Activated naive CD8-positive, alpha-beta T cell treated with anti-CD3 and anti-CD28 coated beads, Interleukin-2, amount 50 U/mL, for 16 hours (primary cell): ENCODE results near the gene SLC32A1.

Source experiments
- DNase-seq: peaks from one replicate; pipeline ENCODE4 v3.0.0-alpha.2; 2020; ENCODE audit warnings: low read depth, low spot score

Gene SLC32A1, protein sequence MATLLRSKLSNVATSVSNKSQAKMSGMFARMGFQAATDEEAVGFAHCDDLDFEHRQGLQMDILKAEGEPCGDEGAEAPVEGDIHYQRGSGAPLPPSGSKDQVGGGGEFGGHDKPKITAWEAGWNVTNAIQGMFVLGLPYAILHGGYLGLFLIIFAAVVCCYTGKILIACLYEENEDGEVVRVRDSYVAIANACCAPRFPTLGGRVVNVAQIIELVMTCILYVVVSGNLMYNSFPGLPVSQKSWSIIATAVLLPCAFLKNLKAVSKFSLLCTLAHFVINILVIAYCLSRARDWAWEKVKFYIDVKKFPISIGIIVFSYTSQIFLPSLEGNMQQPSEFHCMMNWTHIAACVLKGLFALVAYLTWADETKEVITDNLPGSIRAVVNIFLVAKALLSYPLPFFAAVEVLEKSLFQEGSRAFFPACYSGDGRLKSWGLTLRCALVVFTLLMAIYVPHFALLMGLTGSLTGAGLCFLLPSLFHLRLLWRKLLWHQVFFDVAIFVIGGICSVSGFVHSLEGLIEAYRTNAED

DNA sequence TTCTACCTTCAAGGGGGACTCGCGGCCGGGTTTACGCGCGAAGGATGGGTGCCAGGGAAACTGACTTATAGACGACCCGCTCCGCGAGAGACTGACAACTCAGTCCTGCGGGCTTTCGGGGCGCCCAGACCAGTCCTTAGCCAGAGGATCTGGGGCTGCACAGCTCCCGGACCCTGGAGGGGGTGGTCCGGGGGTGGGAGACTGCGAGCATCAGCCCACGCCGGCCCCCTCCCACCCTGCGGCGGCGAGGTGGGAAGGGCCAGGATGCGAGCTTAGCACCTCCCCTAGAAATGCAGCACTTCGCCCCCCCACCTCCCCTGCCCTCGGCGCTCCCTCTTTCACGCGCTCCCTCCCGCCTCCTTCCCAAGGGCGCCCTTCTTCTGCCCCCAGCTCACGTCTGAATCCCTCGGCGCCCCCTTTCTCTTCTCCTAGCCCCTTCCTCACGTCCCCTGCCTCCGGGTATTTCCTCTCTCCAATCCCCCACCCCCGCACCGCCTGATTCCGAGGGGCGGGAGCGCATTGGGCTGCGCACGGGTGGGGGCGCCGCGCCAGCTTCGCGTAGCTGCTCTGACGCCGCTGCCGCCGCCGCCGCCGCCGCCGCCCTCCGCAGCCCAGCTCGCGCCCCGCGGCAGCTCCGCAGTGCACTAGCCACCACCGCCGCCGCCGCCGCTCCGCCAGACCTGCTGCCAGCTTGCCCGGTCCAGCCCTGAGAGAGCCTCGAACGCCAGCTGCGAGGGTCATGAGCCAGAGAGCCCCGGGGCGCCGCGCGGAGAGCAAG, at the start of gene SLC32A1:
SLC32A1 (plus strand) TSS at position 639 of the 778 bp plus-strand sequence. CDS start 239 bp downstream, outside the sequence.
- no peak for DNase-seq

DNA sequence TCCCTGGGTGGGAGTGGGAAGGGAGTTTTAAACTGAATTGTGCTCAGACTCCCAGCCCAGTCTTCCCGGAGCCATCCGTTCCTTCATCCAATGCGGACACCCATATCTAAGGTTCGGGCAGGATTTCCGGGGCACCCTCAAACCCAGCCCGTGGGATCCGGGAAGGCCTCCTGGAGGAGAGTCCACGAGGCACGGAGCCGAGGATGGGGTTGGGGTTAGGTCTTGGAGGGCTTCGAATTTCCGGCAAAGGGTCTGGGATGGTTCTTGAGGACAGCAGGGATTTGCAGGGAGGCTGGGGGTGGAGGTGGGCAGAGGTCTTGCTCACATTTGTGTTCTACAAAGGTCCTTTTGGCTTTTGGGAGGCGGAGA, 49.5 kb upstream of the SLC32A1 start:
- no peak for DNase-seq

DNA sequence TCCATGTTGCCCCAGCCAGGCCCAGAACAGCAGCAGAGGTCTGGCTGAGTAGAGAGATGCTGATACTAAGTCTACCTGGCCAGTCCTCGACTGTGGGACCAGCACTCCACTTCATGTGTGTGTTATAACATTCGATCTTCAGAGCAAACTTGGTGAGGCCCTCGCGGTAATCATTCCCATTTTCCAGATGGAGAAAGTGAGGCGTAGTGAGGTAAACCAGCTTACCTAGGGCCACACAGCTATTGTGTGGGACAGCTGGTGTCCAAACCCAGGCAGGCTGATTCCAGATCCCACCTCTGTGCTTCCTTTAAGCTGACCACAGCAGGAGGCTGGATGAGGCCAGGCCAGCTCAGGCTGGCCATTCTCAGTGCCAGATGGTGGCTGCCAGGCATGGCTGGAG, 47.7 kb upstream of the SLC32A1 start:
- DNase-seq = no peak

- no peak for DNase-seq
Observed at GRCh38 chr20:38680500-38681306, 43.6 kb upstream of the SLC32A1 start.

- no peak for DNase-seq
Observed at GRCh38 chr20:38685271-38685670, 39.0 kb upstream of the SLC32A1 start.

GRCh38 chr20:38685853-38686473, 38.3 kb upstream of the SLC32A1 start:
- no peak for DNase-seq

DNA sequence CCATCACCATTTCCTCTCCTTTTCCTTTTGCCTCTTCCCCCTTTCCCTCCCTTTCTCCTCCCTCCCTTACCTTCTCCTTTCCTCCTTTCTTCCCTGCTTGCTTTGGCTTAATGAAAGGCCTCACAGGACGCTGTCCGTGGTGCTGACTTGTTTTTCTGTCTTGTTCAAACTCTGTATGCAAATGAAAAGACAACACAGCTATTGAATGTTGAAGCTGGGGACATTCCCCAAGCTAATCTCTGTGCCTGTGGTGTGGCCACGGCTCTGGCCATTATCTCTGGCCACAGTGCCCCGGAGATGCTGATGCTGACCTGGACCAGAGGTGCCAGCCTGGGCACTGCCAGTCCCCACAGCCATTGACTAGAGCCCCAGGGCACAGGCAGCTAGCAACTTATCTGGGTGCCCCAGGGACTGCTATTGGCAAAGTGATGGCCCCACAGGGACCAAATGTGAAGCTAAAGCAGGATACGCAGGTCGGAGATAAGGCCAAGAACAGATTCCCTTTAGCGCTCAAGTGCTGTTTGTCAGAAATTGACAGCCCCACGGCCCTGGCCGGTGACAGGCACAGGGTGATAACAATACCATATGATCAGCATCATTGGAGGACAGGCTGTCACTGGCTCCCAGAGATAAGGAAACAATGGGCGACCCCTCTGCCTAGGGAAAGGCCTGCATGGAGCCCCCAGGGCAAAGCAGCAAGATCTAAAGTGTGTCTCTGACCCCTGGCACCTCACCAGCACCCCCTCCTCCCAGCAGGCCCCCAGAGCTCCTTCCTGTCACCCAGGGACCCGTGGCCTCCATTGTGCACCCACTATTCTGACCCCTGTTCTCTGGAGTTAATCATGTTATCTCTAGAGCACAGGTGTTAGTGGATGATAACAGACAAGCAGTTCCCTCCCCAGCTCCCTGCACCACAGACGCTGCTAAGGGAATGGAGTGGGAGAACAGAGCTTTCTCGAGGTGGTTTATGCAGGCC, 31.6 kb upstream of the SLC32A1 start:
- DNase-seq = no peak

DNA sequence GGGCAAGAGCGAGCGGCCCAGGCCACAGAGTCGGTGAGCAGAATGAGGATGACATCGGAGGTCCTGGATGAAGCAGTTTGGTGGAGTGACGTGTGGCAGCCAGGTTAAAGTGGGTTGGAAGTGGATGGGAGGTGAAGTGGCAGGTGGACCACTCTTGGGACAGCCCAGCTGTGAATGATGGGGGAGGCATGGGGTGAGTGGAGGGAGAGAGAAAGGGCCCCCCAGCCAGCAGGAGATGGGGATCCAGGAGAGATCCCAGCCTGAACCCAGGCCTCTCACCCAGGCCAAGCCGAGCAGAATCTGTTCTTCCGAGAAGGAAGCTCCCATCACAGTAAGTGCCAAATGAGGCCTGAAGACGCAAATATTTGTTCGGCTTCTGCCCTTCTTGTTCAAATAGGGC, 27.0 kb upstream of the SLC32A1 start:
- DNase-seq = no peak

- DNase-seq = no peak
Observed at GRCh38 chr20:38698541-38698940, 25.7 kb upstream of the SLC32A1 start.

GRCh38 chr20:38700141-38700540, 24.1 kb upstream of the SLC32A1 start:
- no peak for DNase-seq

DNA sequence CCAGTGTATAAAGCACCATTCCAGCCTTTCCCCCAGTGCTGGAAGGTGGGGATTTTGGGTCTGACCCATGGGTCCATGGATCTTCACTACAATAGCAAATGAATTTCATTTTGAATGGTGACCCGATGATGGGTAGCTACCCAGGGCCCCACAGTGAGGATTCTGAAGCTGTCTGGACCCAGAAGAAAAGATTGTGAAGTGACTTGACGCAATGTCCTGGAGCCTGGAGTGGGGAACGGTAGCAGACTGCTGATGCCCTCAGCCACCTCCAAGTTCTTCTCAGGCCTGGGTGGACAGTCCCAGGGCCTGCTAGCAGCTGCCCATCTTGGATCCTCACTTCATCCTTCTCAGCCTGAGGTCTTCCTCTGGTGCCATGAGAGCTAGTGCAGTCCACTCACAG, 23.4 kb upstream of the SLC32A1 start:
- no peak for DNase-seq

GRCh38 chr20:38703526-38703925, 20.8 kb upstream of the SLC32A1 start:
- no peak for DNase-seq

DNA sequence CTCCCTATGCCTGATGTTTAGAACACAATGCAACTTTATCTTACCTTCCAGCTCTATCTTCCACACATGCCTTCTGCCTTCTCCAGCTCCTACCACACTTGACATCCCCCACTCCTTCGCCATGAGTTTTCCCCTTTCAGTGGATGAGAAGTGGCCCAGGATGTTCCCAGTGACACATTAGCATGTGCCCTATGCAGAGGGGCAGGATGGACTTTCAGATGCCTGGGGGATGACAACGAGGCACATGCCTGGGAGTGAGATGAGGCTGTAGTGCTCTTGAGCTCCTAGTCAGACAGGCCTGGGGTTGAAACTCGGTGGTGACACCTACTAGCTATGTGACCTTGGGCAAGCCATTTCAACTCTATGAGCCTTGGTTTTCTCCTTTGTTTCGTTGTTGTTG, 20.1 kb upstream of the SLC32A1 start:
- no peak for DNase-seq

GRCh38 chr20:38706509-38706908, 17.8 kb upstream of the SLC32A1 start:
- no peak for DNase-seq

- DNase-seq = no peak
Observed at GRCh38 chr20:38714308-38714707, 10.0 kb upstream of the SLC32A1 start.

- no peak for DNase-seq
Observed at GRCh38 chr20:38715646-38716045, 8.6 kb upstream of the SLC32A1 start.

DNA sequence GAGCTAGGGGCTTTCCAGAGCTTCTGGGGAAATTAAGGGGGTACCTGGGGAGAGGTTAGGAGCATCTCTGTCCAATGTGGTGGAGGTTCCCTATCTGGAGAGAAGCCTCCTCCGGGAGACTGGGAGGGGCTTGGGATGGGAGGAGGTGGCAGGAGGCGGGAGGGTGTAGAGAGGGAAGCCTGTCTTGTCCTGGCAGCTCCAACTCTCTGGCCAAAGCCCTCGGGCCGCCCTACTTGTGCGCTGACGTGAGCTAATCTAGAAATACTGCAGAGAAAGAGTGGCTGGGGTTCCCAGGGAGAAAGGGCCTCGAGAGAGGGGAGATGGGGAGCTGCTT, 1.6 kb upstream of the SLC32A1 start:
- no peak for DNase-seq

DNA sequence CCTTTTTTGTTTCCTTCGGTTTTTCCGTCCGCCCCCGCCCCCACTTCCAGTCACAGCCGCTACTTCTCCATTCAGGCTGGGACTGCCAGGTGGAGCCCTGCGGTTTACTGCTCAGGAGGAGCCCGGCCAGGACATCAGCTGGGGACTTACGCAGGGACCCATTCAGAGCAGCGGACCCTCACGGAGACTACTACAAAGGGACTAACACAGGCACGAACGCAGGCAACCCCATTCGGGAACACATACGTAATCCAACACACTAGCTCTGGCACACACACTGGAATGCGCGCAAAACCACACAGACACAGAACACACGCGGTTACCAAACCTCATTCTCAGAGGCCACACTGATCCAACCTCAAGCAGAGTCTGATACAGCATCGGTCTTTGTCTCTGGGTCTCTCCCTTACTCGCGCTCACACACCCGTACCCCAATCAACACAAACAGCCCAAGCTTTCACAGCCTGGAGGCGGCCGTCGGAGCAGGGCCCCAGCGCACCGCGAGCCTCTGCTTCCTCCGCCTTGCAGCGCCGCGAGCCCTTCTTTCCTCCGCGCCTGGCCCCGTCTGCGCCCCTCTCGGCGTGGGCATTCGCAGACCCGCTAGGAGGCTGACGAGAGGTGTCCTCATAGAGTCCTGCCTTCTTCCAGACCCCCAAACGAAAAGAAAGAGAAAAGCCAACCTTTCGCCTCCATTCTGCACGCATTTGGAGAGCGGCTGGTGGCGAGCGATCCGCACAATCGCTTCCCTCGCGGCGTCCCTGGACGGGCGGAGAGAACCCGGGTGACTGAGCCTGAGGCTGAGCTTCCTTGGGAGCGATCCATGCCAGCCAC, 1.1 kb upstream of the SLC32A1 start:
- DNase-seq = no peak

GRCh38 chr20:38724626-38725147, 401 bp downstream of the SLC32A1 start:
- no peak for DNase-seq
